Panc1 (cell line): Measurements from ENCODE around the gene NDUFA13. TPM values are rescaled to one million over a fixed set of nuclear protein-coding genes. Genes with fewer than 3 reads are reported as not detected.

ENCODE experiments used
- ATAC-seq: fragments of 200-7000 bp; cut with Tn5 transposase; 2 replicates; pipeline ENCODE4 v1.9.1; 2020; ENCODE audit warnings: mild to moderate bottlenecking, moderate library complexity
- BruUV-seq: library from RNA; stranded (reverse); fragments of 400-500 nt; replicated peaks from 2 replicates; lab custom pipeline; 2021; lab: Mats Ljungman, UMichigan
- CTCF ChIA-PET: fragments of 300-600 bp; sonication (Branson Sonifier 250); formaldehyde crosslinking; loops from one replicate; lab custom pipeline; 2022; ENCODE audit warnings: antibody characterized with exemption; lab: Charles Lee
- POLR2A ChIA-PET: fragments of 300-600 bp; sonication (Branson Sonifier 250); formaldehyde crosslinking; loops from one replicate; lab custom pipeline; 2022; ENCODE audit warnings: antibody characterized with exemption; lab: Charles Lee
- DNase-seq: peaks from one replicate; pipeline ENCODE4 v3.0.0-alpha.2; 2010; ENCODE audit warnings: low read depth, low spot score
- H3K27ac ChIP-seq: 2 replicates; pipeline ENCODE4 v1.5.1; 2011; ENCODE audit warnings: mild to moderate bottlenecking, low read length, inconsistent platforms
- H3K27me3 ChIP-seq: fragments of 200-500 bp; sonication (Bioruptor generic); 2 replicates; pipeline ENCODE4 v1.6.0; 2014; ENCODE audit warnings: low read length, inconsistent platforms; ENCODE audit not compliant: control insufficient read depth, insufficient read depth
- H3K36me3 ChIP-seq: fragments of 200-500 bp; sonication (Bioruptor generic); 2 replicates; pipeline ENCODE4 v1.5.1; 2014; ENCODE audit warnings: inconsistent platforms, mild to moderate bottlenecking, low read length, moderate library complexity; ENCODE audit not compliant: control insufficient read depth, insufficient read depth
- H3K4me1 ChIP-seq: 2 replicates; pipeline ENCODE4 v1.5.1; 2011; ENCODE audit warnings: inconsistent platforms, mild to moderate bottlenecking, low read length, moderate library complexity; ENCODE audit not compliant: control insufficient read depth, insufficient read depth
- H3K4me3 ChIP-seq, 2 experiments: 2 replicates each; pipeline ENCODE4 v1.5.1; 2011 to 2012; ENCODE audit warnings: low read depth in 2 of 2, low read length in 2 of 2, mild to moderate bottlenecking in 2 of 2, inconsistent platforms in 1 of 2, moderate library complexity in 1 of 2
- H3K9me3 ChIP-seq: fragments of 200-500 bp; sonication (Bioruptor generic); 2 replicates; pipeline ENCODE4 v1.5.1; 2014; ENCODE audit warnings: low read depth, mild to moderate bottlenecking, inconsistent platforms, low read length, moderate library complexity; ENCODE audit not compliant: control insufficient read depth, insufficient read depth
- CTCF ChIP-seq: fragments of 450-650 bp; IDR thresholded peaks from 2 replicates; pipeline ENCODE4 v1.5.1; 2017; ENCODE audit warnings: mild to moderate bottlenecking
- POLR2AphosphoS5 ChIP-seq: IDR thresholded peaks from 2 replicates; pipeline ENCODE4 v1.6.1; 2012; ENCODE audit warnings: mild to moderate bottlenecking, low read depth, low read length, moderate library complexity
- REST ChIP-seq, 2 experiments: IDR thresholded peaks; 2 replicates each; pipeline ENCODE4 v1.6.1; 2011 to 2012; ENCODE audit warnings: low read depth in 2 of 2, control low read depth in 1 of 2, low read length in 1 of 2, mild to moderate bottlenecking in 1 of 2, moderate library complexity in 1 of 2; ENCODE audit not compliant: insufficient read depth in 1 of 2
- SIN3A ChIP-seq: IDR thresholded peaks from 2 replicates; pipeline ENCODE4 v1.6.1; 2012; ENCODE audit warnings: low read depth, mild to moderate bottlenecking, low read length, moderate library complexity, borderline replicate concordance; ENCODE audit not compliant: insufficient read depth
- TCF7L2 ChIP-seq: IDR thresholded peaks from 2 replicates; pipeline ENCODE4 v1.6.1; 2011; ENCODE audit warnings: mild to moderate bottlenecking, low read depth, low read length, inconsistent platforms
- in situ Hi-C: cut with HindIII; loops from 2 replicates; pipeline ENCODE4 v1.10.0; 2016; ENCODE audit warnings: low sequenced_read_pairs, low pct_unique_long_range_greater_than_20kb
- intact Hi-C: fragments of 100-400 bp; cut with micrococcal nuclease; formaldehyde crosslinking; loops from one replicate; pipeline ENCODE4 v1.10.0; 2022; ENCODE audit not compliant: unreplicated experiment
- total RNA-seq: library from RNA; stranded (reverse); gene quantifications from one replicate; pipeline ENCODE4 v1.2.1, GENCODE V29; 2021; ENCODE audit not compliant: unreplicated experiment

NDUFA13 gene
- total RNA-seq, 1 experiment from 2014 or later, result 287 TPM

- Histone ChIP-seq H3K36me3 (no peaks in the 10 kb centered on the region), H3K4me3 (no peak overlapping the region), H3K9me3 (no peaks in the 10 kb centered on the region), H3K27ac (no peak overlapping the region), H3K4me1 (no peaks in the 10 kb centered on the region; the same call in 1 of the 2 replicates), H3K27me3 (no peaks in the 10 kb centered on the region)
- ChIA-PET POLR2A (no interaction called here), CTCF (no interaction called here)
- ATAC-seq (no peak), DNase-seq (no peak)
- BruUV-seq, result no TSS peak
- in situ Hi-C loops (no loop called here), intact Hi-C loops (no loop called here)
- TF ChIP-seq TCF7L2 (no peak), CTCF (no peak), POLR2AphosphoS5 (no peak), REST (IDR thresholded peaks at IDR 0.05; ENCODE audit: insufficient read depth in 1 of 2, low read depth in 2 of 2, low read length in 1 of 2) (no peak), SIN3A (no peak)
These were observed 11.3 kb downstream of the NDUFA13 start for GRCh38 chr19:19527371-19527656.

GRCh38 chr19:19527674-19528625, 11.9 kb downstream of the NDUFA13 start:
- in situ Hi-C loops, result no loop called here
- intact Hi-C loops, result no loop called here
- BruUV-seq, result no TSS peak
- Histone ChIP-seq H3K4me1 (no peaks in the 10 kb centered on the region; the same call in 1 of the 2 replicates), H3K9me3 (no peaks in the 10 kb centered on the region), H3K27ac (no peak overlapping the region), H3K27me3 (no peaks in the 10 kb centered on the region), H3K36me3 (no peaks in the 10 kb centered on the region), H3K4me3 (no peak overlapping the region)
- POLR2A ChIA-PET, result no interaction called here
- DNase-seq (no peak), ATAC-seq (no peak)
- TF ChIP-seq POLR2AphosphoS5 (no peak), CTCF (no peak), REST (IDR thresholded peaks at IDR 0.05; ENCODE audit: insufficient read depth in 1 of 2, low read depth in 2 of 2, low read length in 1 of 2) (no peak), SIN3A (no peak), TCF7L2 (no peak)
- CTCF ChIA-PET, result interaction anchor here (0.6 kb wide), 1 partner anchor 544 kb away, joined by 16 read pairs; no protein-coding TSS in a partner anchor
